Measurements from ENCODE around the gene HSPA12A.

Gene HSPA12A

DNA sequence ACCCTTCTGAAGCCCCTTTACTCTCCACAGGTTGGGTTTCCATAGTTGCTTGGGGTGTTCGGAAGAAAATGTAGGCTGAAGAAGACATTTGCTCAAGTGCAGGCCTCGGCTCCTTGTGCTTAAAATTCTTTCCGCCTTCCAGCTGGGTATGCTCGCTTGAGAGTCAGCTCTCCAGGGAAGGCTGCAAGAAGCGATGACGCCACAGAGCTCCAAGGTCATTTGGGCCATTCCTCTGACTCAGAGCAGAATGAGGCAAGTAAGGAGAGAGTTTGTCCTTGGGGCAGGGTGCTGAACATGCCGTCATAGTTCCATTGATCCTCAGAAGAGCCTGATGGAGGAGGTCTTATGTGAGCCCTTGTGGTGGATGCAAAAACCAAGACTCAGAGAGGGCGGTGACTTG lies 27.4 kb upstream of the HSPA12A start:
- H3K27ac ChIP-seq (ENCODE audit: low read depth, low read length) = no peak overlapping the region
- no peaks in the 10 kb centered on the region for H3K4me1 ChIP-seq (ENCODE audit: control insufficient read depth, low read length)
- peaks cover 6% of the 10 kb centered on the region; the same call in 1 of the 2 replicates for H3K27me3 ChIP-seq (ENCODE audit: control insufficient read depth, low read length)
- H3K4me3 ChIP-seq (ENCODE audit: low read length) = no peak overlapping the region
- H3K4me2 ChIP-seq (ENCODE audit: low read length) = no peak overlapping the region
- no peaks in the 10 kb centered on the region for H4K20me1 ChIP-seq (ENCODE audit: control insufficient read depth, insufficient read depth, low read depth, low read length)
- TF ChIP-seq EZH2phosphoT487 (IDR thresholded peaks at IDR 0.05; ENCODE audit: borderline replicate concordance, low read length) = no peak
- TF ChIP-seq, protein P1, sequence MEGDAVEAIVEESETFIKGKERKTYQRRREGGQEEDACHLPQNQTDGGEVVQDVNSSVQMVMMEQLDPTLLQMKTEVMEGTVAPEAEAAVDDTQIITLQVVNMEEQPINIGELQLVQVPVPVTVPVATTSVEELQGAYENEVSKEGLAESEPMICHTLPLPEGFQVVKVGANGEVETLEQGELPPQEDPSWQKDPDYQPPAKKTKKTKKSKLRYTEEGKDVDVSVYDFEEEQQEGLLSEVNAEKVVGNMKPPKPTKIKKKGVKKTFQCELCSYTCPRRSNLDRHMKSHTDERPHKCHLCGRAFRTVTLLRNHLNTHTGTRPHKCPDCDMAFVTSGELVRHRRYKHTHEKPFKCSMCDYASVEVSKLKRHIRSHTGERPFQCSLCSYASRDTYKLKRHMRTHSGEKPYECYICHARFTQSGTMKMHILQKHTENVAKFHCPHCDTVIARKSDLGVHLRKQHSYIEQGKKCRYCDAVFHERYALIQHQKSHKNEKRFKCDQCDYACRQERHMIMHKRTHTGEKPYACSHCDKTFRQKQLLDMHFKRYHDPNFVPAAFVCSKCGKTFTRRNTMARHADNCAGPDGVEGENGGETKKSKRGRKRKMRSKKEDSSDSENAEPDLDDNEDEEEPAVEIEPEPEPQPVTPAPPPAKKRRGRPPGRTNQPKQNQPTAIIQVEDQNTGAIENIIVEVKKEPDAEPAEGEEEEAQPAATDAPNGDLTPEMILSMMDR (IDR thresholded peaks at IDR 0.05; ENCODE audit: low read depth, low read length, poor library complexity, severe bottlenecking) = no peak
- no peaks in the 10 kb centered on the region for H3K79me2 ChIP-seq (ENCODE audit: control insufficient read depth, low read length)
- H3F3A ChIP-seq (ENCODE audit: control insufficient read depth, insufficient read depth) = no peaks in the 10 kb centered on the region
- H3K9me3 ChIP-seq (ENCODE audit: control insufficient read depth, insufficient read depth, low read length) = no peaks in the 10 kb centered on the region
- no peaks in the 10 kb centered on the region for H3K36me3 ChIP-seq (ENCODE audit: control insufficient read depth, low read length)
- H3K9me2 ChIP-seq (replicated peaks; ENCODE audit: control insufficient read depth, low read length) = no peaks in the 10 kb centered on the region

DNA sequence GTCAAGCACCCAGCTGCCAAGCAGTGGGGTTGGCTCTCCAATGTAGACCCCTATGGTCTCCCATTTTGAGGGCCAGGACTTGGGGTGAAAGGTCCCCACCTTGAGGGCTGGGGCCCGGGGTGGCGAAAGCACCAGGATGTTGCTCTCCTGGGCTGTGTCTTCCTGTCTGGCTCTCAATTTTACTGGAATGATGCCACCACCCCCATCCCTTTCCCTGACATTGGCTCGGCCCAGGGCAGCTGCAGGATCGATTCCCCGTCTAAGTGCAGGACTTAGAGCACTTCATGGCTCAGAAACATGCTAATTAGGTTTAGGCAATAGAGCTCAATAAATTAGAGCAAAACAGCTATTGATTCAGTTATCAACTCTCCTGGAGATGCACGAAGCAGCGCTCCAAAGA lies 27.0 kb upstream of the HSPA12A start:
- Histone ChIP-seq H4K20me1 (ENCODE audit: control insufficient read depth, insufficient read depth, low read depth, low read length) (no peaks in the 10 kb centered on the region), H3K9me2 (replicated peaks; ENCODE audit: control insufficient read depth, low read length) (no peaks in the 10 kb centered on the region), H3K4me1 (ENCODE audit: control insufficient read depth, low read length) (no peaks in the 10 kb centered on the region), H3K9me3 (ENCODE audit: control insufficient read depth, insufficient read depth, low read length) (no peaks in the 10 kb centered on the region), H3K36me3 (ENCODE audit: control insufficient read depth, low read length) (no peaks in the 10 kb centered on the region), H3K27me3 (ENCODE audit: control insufficient read depth, low read length) (peaks cover 6% of the 10 kb centered on the region; the same call in 1 of the 2 replicates), H3K27ac (ENCODE audit: low read depth, low read length) (no peak overlapping the region), H3K79me2 (ENCODE audit: control insufficient read depth, low read length) (no peaks in the 10 kb centered on the region), H3F3A (ENCODE audit: control insufficient read depth, insufficient read depth) (no peaks in the 10 kb centered on the region), H3K4me3 (ENCODE audit: low read length) (no peak overlapping the region), H3K4me2 (ENCODE audit: low read length) (no peak overlapping the region)
- TF ChIP-seq EZH2phosphoT487 (IDR thresholded peaks at IDR 0.05; ENCODE audit: borderline replicate concordance, low read length) = no peak
- TF ChIP-seq, protein P1 (IDR thresholded peaks at IDR 0.05; ENCODE audit: low read depth, low read length, poor library complexity, severe bottlenecking) = no peak

DNA sequence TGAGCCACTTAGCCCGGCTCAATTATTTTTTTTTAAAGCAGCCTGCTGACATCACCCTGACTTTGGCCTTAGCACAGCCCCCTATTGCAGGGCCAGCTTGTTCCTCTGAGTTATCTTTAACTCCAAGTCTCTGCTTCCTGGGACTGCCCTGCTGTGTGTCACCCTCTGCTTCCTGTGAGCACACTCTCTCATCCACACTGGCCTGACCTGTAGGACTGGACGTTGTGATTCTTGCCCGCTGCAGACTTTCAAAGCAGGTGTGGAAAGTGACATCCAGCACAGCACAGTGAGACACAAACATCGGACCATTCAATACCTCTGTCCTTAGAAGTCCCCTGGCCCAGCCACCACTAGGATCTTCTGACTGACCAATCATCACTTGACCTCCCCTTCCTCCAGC lies 26.4 kb upstream of the HSPA12A start:
- H3K4me2 ChIP-seq (ENCODE audit: low read length) = no peak overlapping the region
- H3K36me3 ChIP-seq (ENCODE audit: control insufficient read depth, low read length) = no peaks in the 10 kb centered on the region
- no peaks in the 10 kb centered on the region for H3K79me2 ChIP-seq (ENCODE audit: control insufficient read depth, low read length)
- no peak overlapping the region for H3K27ac ChIP-seq (ENCODE audit: low read depth, low read length)
- no peak for TF ChIP-seq EZH2phosphoT487 (IDR thresholded peaks at IDR 0.05; ENCODE audit: borderline replicate concordance, low read length)
- TF ChIP-seq, protein P1 (IDR thresholded peaks at IDR 0.05; ENCODE audit: low read depth, low read length, poor library complexity, severe bottlenecking) = no peak
- peaks cover 6% of the 10 kb centered on the region; the same call in 1 of the 2 replicates for H3K27me3 ChIP-seq (ENCODE audit: control insufficient read depth, low read length)
- no peaks in the 10 kb centered on the region for H3F3A ChIP-seq (ENCODE audit: control insufficient read depth, insufficient read depth)
- no peaks in the 10 kb centered on the region for H4K20me1 ChIP-seq (ENCODE audit: control insufficient read depth, insufficient read depth, low read depth, low read length)
- no peaks in the 10 kb centered on the region for H3K9me3 ChIP-seq (ENCODE audit: control insufficient read depth, insufficient read depth, low read length)
- no peaks in the 10 kb centered on the region for H3K9me2 ChIP-seq (replicated peaks; ENCODE audit: control insufficient read depth, low read length)
- no peak overlapping the region for H3K4me3 ChIP-seq (ENCODE audit: low read length)
- no peaks in the 10 kb centered on the region for H3K4me1 ChIP-seq (ENCODE audit: control insufficient read depth, low read length)

Data from DOHH2 (cell line).